GM18519 (cell line): ENCODE measurements around the gene GRPEL2.
"Not testable (repeated sequence)": the region's sequence is repeated elsewhere in the genome, so short reads cannot be mapped to it uniquely, and the experiment has no call there.

Experiments used
- ATAC-seq: cut with Tn5 transposase; IDR thresholded peaks from one replicate; pipeline ENCODE4 v1.9.1; 2021; ENCODE audit warnings: mild to moderate bottlenecking, moderate library complexity; ENCODE audit not compliant: unreplicated experiment, low FRiP score

GRPEL2 gene

GRCh38 chr5:149391076-149391475 lies 45.8 kb downstream of the GRPEL2 start:
- ATAC-seq, result not testable (repeated sequence)

- ATAC-seq, result no peak
Observed at GRCh38 chr5:149391524-149391923, 46.2 kb downstream of the GRPEL2 start.

GRCh38 chr5:149392718-149393117 lies 47.4 kb downstream of the GRPEL2 start:
- ATAC-seq, result no peak

GRCh38 chr5:149394996-149395395 lies 49.7 kb downstream of the GRPEL2 start:
- ATAC-seq, result not testable (repeated sequence)

GRCh38 chr5:149397530-149397929 lies 52.2 kb downstream of the GRPEL2 start:
- ATAC-seq, result no peak

- ATAC-seq, result not testable (repeated sequence)
Observed at GRCh38 chr5:149398747-149399266, 53.5 kb downstream of the GRPEL2 start.

GRCh38 chr5:149399775-149400174 lies 54.5 kb downstream of the GRPEL2 start:
- ATAC-seq, result no peak

- no peak for ATAC-seq
Observed at GRCh38 chr5:149400304-149400703, 55.0 kb downstream of the GRPEL2 start.

GRCh38 chr5:149401051-149401450 lies 55.8 kb downstream of the GRPEL2 start:
- no peak for ATAC-seq

GRCh38 chr5:149402291-149402690 lies 57.0 kb downstream of the GRPEL2 start:
- ATAC-seq, result no peak
